Caco-2 (cell line): ENCODE measurements around the gene MAPKAP1. TPM values are rescaled to one million over a fixed set of nuclear protein-coding genes. Genes with fewer than 3 reads are reported as not detected.

Source experiments
- BruUV-seq: library from RNA; stranded (reverse); fragments of 400-500 nt; replicated peaks from 2 replicates; lab custom pipeline; 2021; lab: Mats Ljungman, UMichigan
- CTCF ChIA-PET: fragments of 300-600 bp; sonication (Branson Sonifier 250); formaldehyde crosslinking; loops from one replicate; lab custom pipeline; 2022; ENCODE audit warnings: antibody characterized with exemption; lab: Charles Lee
- POLR2A ChIA-PET: fragments of 300-600 bp; sonication (Branson Sonifier 250); formaldehyde crosslinking; loops from one replicate; lab custom pipeline; 2022; ENCODE audit warnings: antibody characterized with exemption; lab: Charles Lee
- DNase-seq, 2 experiments: peaks; one replicate each; pipeline versions ENCODE4 v3.0.0 to v3.0.0-alpha.2; 2020 to 2022
- H3K27me3 ChIP-seq: replicated peaks from 2 replicates; pipeline ENCODE4 v1.6.0; 2011; ENCODE audit warnings: low read length; ENCODE audit not compliant: control insufficient read depth, insufficient read depth
- H3K36me3 ChIP-seq: 2 replicates; pipeline ENCODE4 v1.5.1; 2011; ENCODE audit warnings: low read length; ENCODE audit not compliant: control insufficient read depth, insufficient read depth
- H3K4me1 ChIP-seq: fragments of 250-450 bp; sonication (Bioruptor Pico); 2 replicates; pipeline ENCODE4 v1.5.1; 2020; ENCODE audit warnings: mild to moderate bottlenecking
- H3K4me3 ChIP-seq: 2 replicates; pipeline ENCODE4 v1.5.1; 2011; ENCODE audit warnings: low read depth, mild to moderate bottlenecking, control low read depth, low read length
- H3K9me3 ChIP-seq: fragments of 250-450 bp; sonication (Bioruptor Pico); 2 replicates; pipeline ENCODE4 v1.5.1; 2020; ENCODE audit warnings: mild to moderate bottlenecking, moderate library complexity
- H3K27ac Mint-ChIP-seq: one replicate; pipeline ENCODE4 v1.8.0; 2022; ENCODE audit warnings: mixed read lengths; ENCODE audit not compliant: unreplicated experiment
- H3K27me3 Mint-ChIP-seq: one replicate; pipeline ENCODE4 v1.8.0; 2022; ENCODE audit warnings: mixed read lengths; ENCODE audit not compliant: insufficient read depth, unreplicated experiment
- H3K36me3 Mint-ChIP-seq: one replicate; pipeline ENCODE4 v1.8.0; 2022; ENCODE audit warnings: mild to moderate bottlenecking, mixed read lengths; ENCODE audit not compliant: insufficient read depth, unreplicated experiment
- H3K4me1 Mint-ChIP-seq: one replicate; pipeline ENCODE4 v1.8.0; 2022; ENCODE audit warnings: low read depth, mixed read lengths; ENCODE audit not compliant: unreplicated experiment
- H3K4me3 Mint-ChIP-seq: one replicate; pipeline ENCODE4 v1.8.0; 2022; ENCODE audit warnings: mild to moderate bottlenecking, moderate library complexity, mixed read lengths; ENCODE audit not compliant: unreplicated experiment
- H3K9me3 Mint-ChIP-seq: one replicate; pipeline ENCODE4 v1.8.0; 2022; ENCODE audit warnings: mixed read lengths; ENCODE audit not compliant: unreplicated experiment
- CTCF ChIP-seq, 2 experiments: fragments of 200-600 bp in 1 of 2; IDR thresholded peaks; 1 replicate in 1 of 2; 2 replicates in 1 of 2; pipeline versions ENCODE4 v1.5.1 to v1.8.0; 2011 to 2022; ENCODE audit warnings: antibody characterized with exemption in 1 of 2, control low read depth in 1 of 2, inconsistent platforms in 1 of 2, low read depth in 1 of 2, low read length in 1 of 2, mild to moderate bottlenecking in 1 of 2, moderate library complexity in 1 of 2; ENCODE audit not compliant: insufficient read depth in 1 of 2, severe bottlenecking in 1 of 2, unreplicated experiment in 1 of 2
- intact Hi-C: fragments of 100-400 bp; cut with micrococcal nuclease; formaldehyde crosslinking; loops from one replicate; pipeline ENCODE4 v1.10.0; 2022; ENCODE audit not compliant: unreplicated experiment
- total RNA-seq: library from RNA; stranded (reverse); gene quantifications from 2 replicates; pipeline ENCODE4 v1.2.3, GENCODE V29; 2022

MAPKAP1 gene
- total RNA-seq, 1 experiment from 2014 or later: 70.0 TPM

GRCh38 chr9:125455876-125456275, 251.1 kb downstream of the MAPKAP1 start:
- DNase-seq: no peak
- intact Hi-C loops: no loop called here
- Histone ChIP-seq H3K36me3 (no peaks in the 10 kb centered on the region), H3K4me1 (no peaks in the 10 kb centered on the region), H3K4me3 (no peak overlapping the region), H3K9me3 (peaks cover 19% of the 10 kb centered on the region), H3K27me3 (no peaks in the 10 kb centered on the region)
- Mint-ChIP-seq H3K27ac (no peak overlapping the region), H3K36me3 (peaks cover 26% of the 10 kb centered on the region), H3K9me3 (peaks cover 30% of the 10 kb centered on the region), H3K27me3 (no peaks in the 10 kb centered on the region), H3K4me3 (no peak overlapping the region), H3K4me1 (no peaks in the 10 kb centered on the region)
- ChIA-PET POLR2A (no interaction called here), CTCF (no interaction called here)
- no peak for TF ChIP-seq CTCF (IDR thresholded peaks at IDR 0.05; ENCODE audit: insufficient read depth in 1 of 2, low read depth in 1 of 2, low read length in 1 of 2, severe bottlenecking in 1 of 2, unreplicated experiment in 1 of 2)
- BruUV-seq: no TSS peak

- no peaks in the 10 kb centered on the region for H3K27me3 ChIP-seq
- H3K4me1 ChIP-seq: no peaks in the 10 kb centered on the region
- H3K27ac Mint-ChIP-seq: no peak overlapping the region
- no peak for DNase-seq
- H3K4me3 ChIP-seq: no peak overlapping the region
- CTCF ChIA-PET: no interaction called here
- peaks cover 21% of the 10 kb centered on the region for H3K36me3 Mint-ChIP-seq
- TF ChIP-seq CTCF (IDR thresholded peaks at IDR 0.05; ENCODE audit: insufficient read depth in 1 of 2, low read depth in 1 of 2, low read length in 1 of 2, severe bottlenecking in 1 of 2, unreplicated experiment in 1 of 2): no peak
- POLR2A ChIA-PET: no interaction called here
- BruUV-seq: no TSS peak
- intact Hi-C loops: no loop called here
- H3K9me3 Mint-ChIP-seq: peaks cover 30% of the 10 kb centered on the region
- no peaks in the 10 kb centered on the region for H3K4me1 Mint-ChIP-seq
- no peaks in the 10 kb centered on the region for H3K27me3 Mint-ChIP-seq
- peaks cover 19% of the 10 kb centered on the region for H3K9me3 ChIP-seq
- H3K4me3 Mint-ChIP-seq: no peak overlapping the region
- H3K36me3 ChIP-seq: no peaks in the 10 kb centered on the region
Observed at GRCh38 chr9:125455132-125455531, 251.9 kb downstream of the MAPKAP1 start.

- CTCF ChIA-PET: interaction anchor here (1.4 kb wide), 1 partner anchor 39 kb away, joined by 3 read pairs; no protein-coding TSS in a partner anchor
- H3K36me3 ChIP-seq: no peaks in the 10 kb centered on the region
Observed at GRCh38 chr9:125447202-125447802, 259.7 kb downstream of the MAPKAP1 start.

More at GRCh38 chr9:125447202-125447802, 259.7 kb downstream of the MAPKAP1 start:
- peaks cover 12% of the 10 kb centered on the region for H3K36me3 Mint-ChIP-seq
- no peak overlapping the region for H3K4me3 Mint-ChIP-seq
- intact Hi-C loops: no loop called here
- no peak for DNase-seq
- H3K27me3 ChIP-seq: no peaks in the 10 kb centered on the region
- H3K4me1 Mint-ChIP-seq: no peaks in the 10 kb centered on the region
- no TSS peak for BruUV-seq
- H3K4me3 ChIP-seq: no peak overlapping the region
- TF ChIP-seq CTCF (IDR thresholded peaks at IDR 0.05; ENCODE audit: insufficient read depth in 1 of 2, low read depth in 1 of 2, low read length in 1 of 2, severe bottlenecking in 1 of 2, unreplicated experiment in 1 of 2): no peak
- POLR2A ChIA-PET: no interaction called here
- H3K4me1 ChIP-seq: peaks cover 5% of the 10 kb centered on the region; the same call in 1 of the 2 replicates
- no peaks in the 10 kb centered on the region for H3K27me3 Mint-ChIP-seq
- H3K27ac Mint-ChIP-seq: no peak overlapping the region
- no peaks in the 10 kb centered on the region for H3K9me3 Mint-ChIP-seq
- H3K9me3 ChIP-seq: no peaks in the 10 kb centered on the region
